Body of pancreas (tissue), 4 donors: ENCODE results near the gene LGR4.

Experiments
- POLR2A ChIP-seq, 3 donors: fragments of 450-650 bp; IDR thresholded peaks; one replicate each; pipeline ENCODE4 v1.6.1; 2016; ENCODE audit warnings: antibody characterized with exemption in 3 of 3, mild to moderate bottlenecking in 2 of 3
- TF ChIP-seq, protein P1 (sequence below), 7 experiments: fragments of 450-650 bp in 4 of 7; fragments of 200-600 bp in 3 of 7; sonication (generic) in 3 of 7; IDR thresholded peaks; one replicate each; pipeline ENCODE4 v1.5.1; 2016 to 2019; ENCODE audit warnings: antibody characterized with exemption in 7 of 7

DNA sequence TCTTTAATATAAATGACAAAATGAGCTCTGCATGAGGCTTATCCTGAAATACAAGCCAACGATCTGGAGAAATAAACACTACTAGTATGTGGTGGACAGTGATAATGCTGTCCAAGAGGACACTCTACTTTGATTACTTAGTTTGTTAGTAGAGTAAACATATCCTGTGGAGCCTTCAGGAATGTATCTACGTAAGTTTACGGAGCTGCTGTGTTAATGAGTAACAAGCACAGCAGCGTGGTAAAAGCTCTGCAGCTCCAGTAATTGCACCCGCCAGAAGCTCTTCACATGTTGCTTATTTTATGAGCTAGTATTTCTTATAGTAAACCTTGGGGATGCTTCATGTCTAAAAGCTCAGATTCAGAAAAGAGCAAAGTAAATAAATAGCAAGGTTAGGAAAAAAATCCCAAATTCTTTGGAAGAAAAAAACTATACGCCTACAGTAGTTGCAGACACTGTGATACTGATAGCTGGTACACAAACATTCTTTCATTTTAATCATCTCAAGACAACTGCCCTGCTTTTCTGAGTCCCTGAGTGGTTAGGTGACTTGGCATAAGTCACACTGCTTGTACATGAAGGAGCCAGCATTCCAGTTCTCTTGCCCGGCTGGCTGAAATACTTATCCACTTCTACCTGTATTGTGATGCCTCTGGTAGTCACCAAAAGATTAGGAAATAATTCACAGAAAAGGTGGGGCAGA lies 76.9 kb downstream of the LGR4 start:
- TF ChIP-seq, protein P1, sequence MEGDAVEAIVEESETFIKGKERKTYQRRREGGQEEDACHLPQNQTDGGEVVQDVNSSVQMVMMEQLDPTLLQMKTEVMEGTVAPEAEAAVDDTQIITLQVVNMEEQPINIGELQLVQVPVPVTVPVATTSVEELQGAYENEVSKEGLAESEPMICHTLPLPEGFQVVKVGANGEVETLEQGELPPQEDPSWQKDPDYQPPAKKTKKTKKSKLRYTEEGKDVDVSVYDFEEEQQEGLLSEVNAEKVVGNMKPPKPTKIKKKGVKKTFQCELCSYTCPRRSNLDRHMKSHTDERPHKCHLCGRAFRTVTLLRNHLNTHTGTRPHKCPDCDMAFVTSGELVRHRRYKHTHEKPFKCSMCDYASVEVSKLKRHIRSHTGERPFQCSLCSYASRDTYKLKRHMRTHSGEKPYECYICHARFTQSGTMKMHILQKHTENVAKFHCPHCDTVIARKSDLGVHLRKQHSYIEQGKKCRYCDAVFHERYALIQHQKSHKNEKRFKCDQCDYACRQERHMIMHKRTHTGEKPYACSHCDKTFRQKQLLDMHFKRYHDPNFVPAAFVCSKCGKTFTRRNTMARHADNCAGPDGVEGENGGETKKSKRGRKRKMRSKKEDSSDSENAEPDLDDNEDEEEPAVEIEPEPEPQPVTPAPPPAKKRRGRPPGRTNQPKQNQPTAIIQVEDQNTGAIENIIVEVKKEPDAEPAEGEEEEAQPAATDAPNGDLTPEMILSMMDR (IDR thresholded peaks at IDR 0.05) = no peak
- no peak for TF ChIP-seq POLR2A (IDR thresholded peaks at IDR 0.05)
